Measurements from ENCODE around the gene NACC1. TPM values are rescaled to one million over a fixed set of nuclear protein-coding genes. Genes with fewer than 3 reads are reported as not detected.

Gene NACC1
- total and polyA plus RNA-seq, 2 experiments from 2014 or later: 12.4 to 260 TPM

- H3K4me3 Mint-ChIP-seq: peak overlapping the region; percentile 59
- H3K27me3 ChIP-seq (ENCODE audit: insufficient read depth): peaks cover 91% of the 10 kb centered on the region
Measured at GRCh38 chr19:13097033-13097462, 21.0 kb upstream of the NACC1 start.

DNA sequence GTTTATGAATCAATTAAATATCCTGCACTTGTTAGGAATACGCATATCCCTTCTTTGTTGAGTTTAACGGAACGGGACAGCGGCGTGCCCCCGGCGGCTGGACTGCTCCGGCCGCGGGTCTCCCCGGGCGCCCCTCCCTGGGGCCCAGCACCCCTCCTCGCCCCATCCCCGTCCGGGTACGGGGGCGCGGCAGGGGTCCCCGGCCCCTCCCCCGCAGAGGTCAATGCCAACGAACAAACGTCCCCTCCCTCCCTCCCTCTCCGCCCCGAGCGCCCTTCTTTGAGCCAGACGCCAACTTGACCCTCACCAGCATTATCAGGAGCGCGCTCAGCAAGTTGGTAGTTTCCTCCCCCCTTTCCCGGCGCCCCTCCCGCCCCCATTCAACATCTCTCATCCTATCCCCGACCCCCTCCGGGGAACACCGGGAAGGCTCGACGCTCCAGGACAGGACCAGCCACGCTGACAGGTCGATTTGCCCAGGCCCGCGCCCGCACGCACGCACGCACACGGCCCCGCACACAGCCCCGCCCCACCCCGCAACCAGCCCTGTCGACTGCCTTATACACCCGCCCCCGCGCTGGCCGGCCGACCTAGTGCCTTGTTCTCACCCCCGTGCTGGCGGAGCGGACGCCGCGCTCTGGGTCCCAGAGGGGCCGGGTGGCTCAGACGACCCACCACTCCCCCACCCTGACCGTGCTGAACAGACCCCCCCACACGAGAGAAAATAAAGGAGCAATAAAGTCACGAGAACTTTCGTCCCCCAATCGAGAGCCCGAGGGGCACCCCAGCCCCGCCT lies 20.4 kb upstream of the NACC1 start:
- ATAC-seq (no peak; the same call in 1 of the 3 replicates), DNase-seq (ENCODE audit: low spot score) (peak; percentile 40)
- H3K27me3 Mint-ChIP-seq (ENCODE audit: insufficient read depth, low read depth, poor library complexity): peaks cover 78% of the 10 kb centered on the region
- Histone ChIP-seq H2AFZ (no peak overlapping the region), H3K27me3 (ENCODE audit: insufficient read depth) (peaks cover 88% of the 10 kb centered on the region), H3K9me2 (ENCODE audit: insufficient read depth) (no peaks in the 10 kb centered on the region), H3K36me3 (ENCODE audit: insufficient read depth) (no peaks in the 10 kb centered on the region), H3K4me1 (ENCODE audit: insufficient read depth) (peaks cover 31% of the 10 kb centered on the region), H3K4me3 (peak overlapping the region; percentile 59), H3K27ac (ENCODE audit: low read depth) (no peak overlapping the region), H3K79me2 (replicated peaks; ENCODE audit: insufficient read depth) (no peaks in the 10 kb centered on the region), H4K20me1 (replicated peaks; ENCODE audit: insufficient read depth) (peaks cover 9% of the 10 kb centered on the region; the same call in 1 of the 2 replicates), H3F3A (replicated peaks; ENCODE audit: low read depth) (peaks cover 50% of the 10 kb centered on the region), H3K4me2 (peak overlapping the region; percentile 87)
- H3K36me3 Mint-ChIP-seq (ENCODE audit: low read depth): no peaks in the 10 kb centered on the region
- peak overlapping the region; percentile 59; the same call in 1 of the 3 replicates for H3K4me3 Mint-ChIP-seq
- H3K27ac Mint-ChIP-seq: no peak overlapping the region
- H3K4me1 Mint-ChIP-seq: peaks cover 29% of the 10 kb centered on the region
- no peaks in the 10 kb centered on the region for H3K9me3 Mint-ChIP-seq
- TF ChIP-seq, protein P1, sequence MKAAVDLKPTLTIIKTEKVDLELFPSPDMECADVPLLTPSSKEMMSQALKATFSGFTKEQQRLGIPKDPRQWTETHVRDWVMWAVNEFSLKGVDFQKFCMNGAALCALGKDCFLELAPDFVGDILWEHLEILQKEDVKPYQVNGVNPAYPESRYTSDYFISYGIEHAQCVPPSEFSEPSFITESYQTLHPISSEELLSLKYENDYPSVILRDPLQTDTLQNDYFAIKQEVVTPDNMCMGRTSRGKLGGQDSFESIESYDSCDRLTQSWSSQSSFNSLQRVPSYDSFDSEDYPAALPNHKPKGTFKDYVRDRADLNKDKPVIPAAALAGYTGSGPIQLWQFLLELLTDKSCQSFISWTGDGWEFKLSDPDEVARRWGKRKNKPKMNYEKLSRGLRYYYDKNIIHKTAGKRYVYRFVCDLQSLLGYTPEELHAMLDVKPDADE (IDR thresholded peaks at IDR 0.05): no peak
- TF ChIP-seq JUNB (IDR thresholded peaks at IDR 0.05; ENCODE audit: unreplicated experiment): no peak
- TF ChIP-seq CREB1 (CRISPR knock-in tag; IDR thresholded peaks at IDR 0.05; ENCODE audit: low read depth): no peak
- no peak for TF ChIP-seq STAT1 (IDR thresholded peaks at IDR 0.05; ENCODE audit: unreplicated experiment)
- TF ChIP-seq CTCF (conservative IDR thresholded peaks at IDR 0.05; ENCODE audit: low read depth in 2 of 2): no peak
- no peak for TF ChIP-seq EZH2 (IDR thresholded peaks at IDR 0.05; ENCODE audit: low read depth, unreplicated experiment)
- TF ChIP-seq, protein P2, sequence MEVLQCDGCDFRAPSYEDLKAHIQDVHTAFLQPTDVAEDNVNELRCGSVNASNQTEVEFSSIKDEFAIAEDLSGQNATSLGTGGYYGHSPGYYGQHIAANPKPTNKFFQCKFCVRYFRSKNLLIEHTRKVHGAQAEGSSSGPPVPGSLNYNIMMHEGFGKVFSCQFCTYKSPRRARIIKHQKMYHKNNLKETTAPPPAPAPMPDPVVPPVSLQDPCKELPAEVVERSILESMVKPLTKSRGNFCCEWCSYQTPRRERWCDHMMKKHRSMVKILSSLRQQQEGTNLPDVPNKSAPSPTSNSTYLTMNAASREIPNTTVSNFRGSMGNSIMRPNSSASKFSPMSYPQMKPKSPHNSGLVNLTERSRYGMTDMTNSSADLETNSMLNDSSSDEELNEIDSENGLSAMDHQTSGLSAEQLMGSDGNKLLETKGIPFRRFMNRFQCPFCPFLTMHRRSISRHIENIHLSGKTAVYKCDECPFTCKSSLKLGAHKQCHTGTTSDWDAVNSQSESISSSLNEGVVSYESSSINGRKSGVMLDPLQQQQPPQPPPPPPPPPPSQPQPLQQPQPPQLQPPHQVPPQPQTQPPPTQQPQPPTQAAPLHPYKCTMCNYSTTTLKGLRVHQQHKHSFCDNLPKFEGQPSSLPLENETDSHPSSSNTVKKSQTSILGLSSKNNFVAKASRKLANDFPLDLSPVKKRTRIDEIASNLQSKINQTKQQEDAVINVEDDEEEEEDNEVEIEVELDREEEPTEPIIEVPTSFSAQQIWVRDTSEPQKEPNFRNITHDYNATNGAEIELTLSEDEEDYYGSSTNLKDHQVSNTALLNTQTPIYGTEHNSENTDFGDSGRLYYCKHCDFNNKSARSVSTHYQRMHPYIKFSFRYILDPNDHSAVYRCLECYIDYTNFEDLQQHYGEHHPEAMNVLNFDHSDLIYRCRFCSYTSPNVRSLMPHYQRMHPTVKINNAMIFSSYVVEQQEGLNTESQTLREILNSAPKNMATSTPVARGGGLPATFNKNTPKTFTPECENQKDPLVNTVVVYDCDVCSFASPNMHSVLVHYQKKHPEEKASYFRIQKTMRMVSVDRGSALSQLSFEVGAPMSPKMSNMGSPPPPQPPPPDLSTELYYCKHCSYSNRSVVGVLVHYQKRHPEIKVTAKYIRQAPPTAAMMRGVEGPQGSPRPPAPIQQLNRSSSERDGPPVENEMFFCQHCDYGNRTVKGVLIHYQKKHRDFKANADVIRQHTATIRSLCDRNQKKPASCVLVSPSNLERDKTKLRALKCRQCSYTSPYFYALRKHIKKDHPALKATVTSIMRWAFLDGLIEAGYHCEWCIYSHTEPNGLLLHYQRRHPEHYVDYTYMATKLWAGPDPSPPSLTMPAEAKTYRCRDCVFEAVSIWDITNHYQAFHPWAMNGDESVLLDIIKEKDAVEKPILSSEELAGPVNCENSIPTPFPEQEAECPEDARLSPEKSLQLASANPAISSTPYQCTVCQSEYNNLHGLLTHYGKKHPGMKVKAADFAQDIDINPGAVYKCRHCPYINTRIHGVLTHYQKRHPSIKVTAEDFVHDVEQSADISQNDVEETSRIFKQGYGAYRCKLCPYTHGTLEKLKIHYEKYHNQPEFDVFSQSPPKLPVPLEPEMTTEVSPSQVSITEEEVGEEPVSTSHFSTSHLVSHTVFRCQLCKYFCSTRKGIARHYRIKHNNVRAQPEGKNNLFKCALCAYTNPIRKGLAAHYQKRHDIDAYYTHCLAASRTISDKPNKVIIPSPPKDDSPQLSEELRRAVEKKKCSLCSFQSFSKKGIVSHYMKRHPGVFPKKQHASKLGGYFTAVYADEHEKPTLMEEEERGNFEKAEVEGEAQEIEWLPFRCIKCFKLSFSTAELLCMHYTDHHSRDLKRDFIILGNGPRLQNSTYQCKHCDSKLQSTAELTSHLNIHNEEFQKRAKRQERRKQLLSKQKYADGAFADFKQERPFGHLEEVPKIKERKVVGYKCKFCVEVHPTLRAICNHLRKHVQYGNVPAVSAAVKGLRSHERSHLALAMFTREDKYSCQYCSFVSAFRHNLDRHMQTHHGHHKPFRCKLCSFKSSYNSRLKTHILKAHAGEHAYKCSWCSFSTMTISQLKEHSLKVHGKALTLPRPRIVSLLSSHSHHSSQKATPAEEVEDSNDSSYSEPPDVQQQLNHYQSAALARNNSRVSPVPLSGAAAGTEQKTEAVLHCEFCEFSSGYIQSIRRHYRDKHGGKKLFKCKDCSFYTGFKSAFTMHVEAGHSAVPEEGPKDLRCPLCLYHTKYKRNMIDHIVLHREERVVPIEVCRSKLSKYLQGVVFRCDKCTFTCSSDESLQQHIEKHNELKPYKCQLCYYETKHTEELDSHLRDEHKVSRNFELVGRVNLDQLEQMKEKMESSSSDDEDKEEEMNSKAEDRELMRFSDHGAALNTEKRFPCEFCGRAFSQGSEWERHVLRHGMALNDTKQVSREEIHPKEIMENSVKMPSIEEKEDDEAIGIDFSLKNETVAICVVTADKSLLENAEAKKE (CRISPR knock-in tag; IDR thresholded peaks at IDR 0.05): no peak

More at GRCh38 chr19:13097033-13097462, 21.0 kb upstream of the NACC1 start:
- Histone ChIP-seq H3K9me2 (ENCODE audit: insufficient read depth) (no peaks in the 10 kb centered on the region), H2AFZ (no peak overlapping the region), H3K79me2 (replicated peaks; ENCODE audit: insufficient read depth) (no peaks in the 10 kb centered on the region), H3K36me3 (ENCODE audit: insufficient read depth) (no peaks in the 10 kb centered on the region), H3K4me1 (ENCODE audit: insufficient read depth) (peaks cover 34% of the 10 kb centered on the region), H3K4me3 (peak overlapping the region; percentile 59), H3F3A (replicated peaks; ENCODE audit: low read depth) (peaks cover 50% of the 10 kb centered on the region), H4K20me1 (replicated peaks; ENCODE audit: insufficient read depth) (peaks cover 9% of the 10 kb centered on the region; the same call in 1 of the 2 replicates), H3K4me2 (peak overlapping the region; percentile 87), H3K27ac (ENCODE audit: low read depth) (no peak overlapping the region)
- Mint-ChIP-seq H3K36me3 (ENCODE audit: low read depth) (no peaks in the 10 kb centered on the region), H3K9me3 (no peaks in the 10 kb centered on the region), H3K27ac (no peak overlapping the region), H3K4me1 (peaks cover 32% of the 10 kb centered on the region), H3K27me3 (ENCODE audit: insufficient read depth, low read depth, poor library complexity) (peaks cover 76% of the 10 kb centered on the region)
- TF ChIP-seq EZH2phosphoT487 (IDR thresholded peaks at IDR 0.05; ENCODE audit: unreplicated experiment) (no peak), EZH2 (IDR thresholded peaks at IDR 0.05; ENCODE audit: low read depth, unreplicated experiment) (peak; percentile 84)
- DNase-seq (ENCODE audit: low spot score): no peak
- ATAC-seq: no peak

All from GM23338 (cell line).